Panc1 (cell line): ENCODE results near the gene TNIP2. TPM values are rescaled to one million over a fixed set of nuclear protein-coding genes. Genes with fewer than 3 reads are reported as not detected.

ENCODE experiments used
- ATAC-seq: fragments of 200-7000 bp; cut with Tn5 transposase; 2 replicates; pipeline ENCODE4 v1.9.1; 2020; ENCODE audit warnings: mild to moderate bottlenecking, moderate library complexity
- BruUV-seq: library from RNA; stranded (reverse); fragments of 400-500 nt; replicated peaks from 2 replicates; lab custom pipeline; 2021; lab: Mats Ljungman, UMichigan
- CTCF ChIA-PET: fragments of 300-600 bp; sonication (Branson Sonifier 250); formaldehyde crosslinking; loops from one replicate; lab custom pipeline; 2022; ENCODE audit warnings: antibody characterized with exemption; lab: Charles Lee
- POLR2A ChIA-PET: fragments of 300-600 bp; sonication (Branson Sonifier 250); formaldehyde crosslinking; loops from one replicate; lab custom pipeline; 2022; ENCODE audit warnings: antibody characterized with exemption; lab: Charles Lee
- DNase-seq: peaks from one replicate; pipeline ENCODE4 v3.0.0-alpha.2; 2010; ENCODE audit warnings: low read depth, low spot score
- H3K27ac ChIP-seq: 2 replicates; pipeline ENCODE4 v1.5.1; 2011; ENCODE audit warnings: mild to moderate bottlenecking, low read length, inconsistent platforms
- H3K27me3 ChIP-seq: fragments of 200-500 bp; sonication (Bioruptor generic); 2 replicates; pipeline ENCODE4 v1.6.0; 2014; ENCODE audit warnings: low read length, inconsistent platforms; ENCODE audit not compliant: control insufficient read depth, insufficient read depth
- H3K36me3 ChIP-seq: fragments of 200-500 bp; sonication (Bioruptor generic); 2 replicates; pipeline ENCODE4 v1.5.1; 2014; ENCODE audit warnings: inconsistent platforms, mild to moderate bottlenecking, low read length, moderate library complexity; ENCODE audit not compliant: control insufficient read depth, insufficient read depth
- H3K4me1 ChIP-seq: 2 replicates; pipeline ENCODE4 v1.5.1; 2011; ENCODE audit warnings: inconsistent platforms, mild to moderate bottlenecking, low read length, moderate library complexity; ENCODE audit not compliant: control insufficient read depth, insufficient read depth
- H3K4me3 ChIP-seq, 2 experiments: 2 replicates each; pipeline ENCODE4 v1.5.1; 2011 to 2012; ENCODE audit warnings: low read depth in 2 of 2, low read length in 2 of 2, mild to moderate bottlenecking in 2 of 2, inconsistent platforms in 1 of 2, moderate library complexity in 1 of 2
- H3K9me3 ChIP-seq: fragments of 200-500 bp; sonication (Bioruptor generic); 2 replicates; pipeline ENCODE4 v1.5.1; 2014; ENCODE audit warnings: low read depth, mild to moderate bottlenecking, inconsistent platforms, low read length, moderate library complexity; ENCODE audit not compliant: control insufficient read depth, insufficient read depth
- CTCF ChIP-seq: fragments of 450-650 bp; IDR thresholded peaks from 2 replicates; pipeline ENCODE4 v1.5.1; 2017; ENCODE audit warnings: mild to moderate bottlenecking
- POLR2AphosphoS5 ChIP-seq: IDR thresholded peaks from 2 replicates; pipeline ENCODE4 v1.6.1; 2012; ENCODE audit warnings: mild to moderate bottlenecking, low read depth, low read length, moderate library complexity
- REST ChIP-seq, 2 experiments: IDR thresholded peaks; 2 replicates each; pipeline ENCODE4 v1.6.1; 2011 to 2012; ENCODE audit warnings: low read depth in 2 of 2, control low read depth in 1 of 2, low read length in 1 of 2, mild to moderate bottlenecking in 1 of 2, moderate library complexity in 1 of 2; ENCODE audit not compliant: insufficient read depth in 1 of 2
- SIN3A ChIP-seq: IDR thresholded peaks from 2 replicates; pipeline ENCODE4 v1.6.1; 2012; ENCODE audit warnings: low read depth, mild to moderate bottlenecking, low read length, moderate library complexity, borderline replicate concordance; ENCODE audit not compliant: insufficient read depth
- TCF7L2 ChIP-seq: IDR thresholded peaks from 2 replicates; pipeline ENCODE4 v1.6.1; 2011; ENCODE audit warnings: mild to moderate bottlenecking, low read depth, low read length, inconsistent platforms
- in situ Hi-C: cut with HindIII; loops from 2 replicates; pipeline ENCODE4 v1.10.0; 2016; ENCODE audit warnings: low sequenced_read_pairs, low pct_unique_long_range_greater_than_20kb
- intact Hi-C: fragments of 100-400 bp; cut with micrococcal nuclease; formaldehyde crosslinking; loops from one replicate; pipeline ENCODE4 v1.10.0; 2022; ENCODE audit not compliant: unreplicated experiment
- total RNA-seq: library from RNA; stranded (reverse); gene quantifications from one replicate; pipeline ENCODE4 v1.2.1, GENCODE V29; 2021; ENCODE audit not compliant: unreplicated experiment

Gene TNIP2
- total RNA-seq, 1 experiment from 2014 or later: 60.3 TPM

GRCh38 chr4:2725380-2725779 is 30.8 kb downstream of the TNIP2 start:
- CTCF ChIA-PET: interaction anchor here (0.7 kb wide), 1 partner anchor 9 kb away, joined by 7 read pairs; no protein-coding TSS in a partner anchor
- Histone ChIP-seq H3K27ac (no peak overlapping the region), H3K4me1 (no peaks in the 10 kb centered on the region), H3K27me3 (no peaks in the 10 kb centered on the region), H3K4me3 (no peak overlapping the region), H3K36me3 (no peaks in the 10 kb centered on the region; the same call in 1 of the 2 replicates), H3K9me3 (no peaks in the 10 kb centered on the region)
- DNase-seq: no peak
- no peak for TF ChIP-seq POLR2AphosphoS5
- no peak for TF ChIP-seq SIN3A
- TF ChIP-seq TCF7L2: no peak
- POLR2A ChIA-PET: no interaction called here
- intact Hi-C loops (no loop called here), in situ Hi-C loops (no loop called here)
- BruUV-seq: no TSS peak
- ATAC-seq: no peak

- Histone ChIP-seq H3K36me3 (no peaks in the 10 kb centered on the region; the same call in 1 of the 2 replicates), H3K9me3 (no peaks in the 10 kb centered on the region), H3K27ac (no peak overlapping the region), H3K4me1 (no peaks in the 10 kb centered on the region), H3K4me3 (no peak overlapping the region), H3K27me3 (no peaks in the 10 kb centered on the region)
- ATAC-seq (no peak), DNase-seq (no peak)
- no TSS peak for BruUV-seq
- in situ Hi-C loops: no loop called here
- POLR2A ChIA-PET: no interaction called here
- TF ChIP-seq REST (IDR thresholded peaks at IDR 0.05; ENCODE audit: insufficient read depth in 1 of 2, low read depth in 2 of 2, low read length in 1 of 2): no peak
- TF ChIP-seq POLR2AphosphoS5: no peak
- no peak for TF ChIP-seq CTCF
- no peak for TF ChIP-seq TCF7L2
- no peak for TF ChIP-seq SIN3A
- intact Hi-C loops: no loop called here
- CTCF ChIA-PET: no interaction called here
Observed at GRCh38 chr4:2723751-2724150, 32.4 kb downstream of the TNIP2 start.

- no peak overlapping the region for H3K4me3 ChIP-seq
- H3K9me3 ChIP-seq: no peaks in the 10 kb centered on the region
- POLR2A ChIA-PET: no interaction called here
- ATAC-seq (no peak), DNase-seq (no peak)
- TF ChIP-seq TCF7L2: no peak
- TF ChIP-seq SIN3A: no peak
- no peak for TF ChIP-seq REST (IDR thresholded peaks at IDR 0.05; ENCODE audit: insufficient read depth in 1 of 2, low read depth in 2 of 2, low read length in 1 of 2)
- no peak for TF ChIP-seq POLR2AphosphoS5
- no peak for TF ChIP-seq CTCF
- intact Hi-C loops: no loop called here
- in situ Hi-C loops: no loop called here
- H3K4me1 ChIP-seq: no peaks in the 10 kb centered on the region
- no peaks in the 10 kb centered on the region; the same call in 1 of the 2 replicates for H3K36me3 ChIP-seq
- no peaks in the 10 kb centered on the region for H3K27me3 ChIP-seq
- no TSS peak for BruUV-seq
- no peak overlapping the region for H3K27ac ChIP-seq
- CTCF ChIA-PET: no interaction called here
Observed at GRCh38 chr4:2722033-2722432, 34.1 kb downstream of the TNIP2 start.
